Adipose tissue (tissue), 3 donors: ENCODE results near the gene CST7. TPM values are rescaled to one million over a fixed set of nuclear protein-coding genes. Genes with fewer than 3 reads are reported as not detected.

Source experiments
- H3K27ac ChIP-seq: one replicate; pipeline ENCODE4 v1.5.1; 2013; ENCODE audit warnings: low read depth, low read length
- WGBS, 3 donors: extraction: QIAGEN DNeasy Blood & Tissue Kit; methylation state at CpG; one replicate each; pipeline ENCODE4 v1.1.7; 2013; 5-methylcytosine and 5-hydroxymethylcytosine counted together
- polyA plus RNA-seq, 3 donors: library from polyadenylated mRNA; stranded (reverse); fragments of 200-250 nt; gene quantifications; one replicate each; pipeline ENCODE4 v1.2.3, GENCODE V29; 2013
- donor health status: healthy with polysubstance abuse.
- donor health status: Bipolar disorder and iron deficiency.
- donor health status: healthy.

The CST7 gene
- polyA plus RNA-seq, 3 donors, result 1.2 to 35.0 (median 30.4) TPM

DNA sequence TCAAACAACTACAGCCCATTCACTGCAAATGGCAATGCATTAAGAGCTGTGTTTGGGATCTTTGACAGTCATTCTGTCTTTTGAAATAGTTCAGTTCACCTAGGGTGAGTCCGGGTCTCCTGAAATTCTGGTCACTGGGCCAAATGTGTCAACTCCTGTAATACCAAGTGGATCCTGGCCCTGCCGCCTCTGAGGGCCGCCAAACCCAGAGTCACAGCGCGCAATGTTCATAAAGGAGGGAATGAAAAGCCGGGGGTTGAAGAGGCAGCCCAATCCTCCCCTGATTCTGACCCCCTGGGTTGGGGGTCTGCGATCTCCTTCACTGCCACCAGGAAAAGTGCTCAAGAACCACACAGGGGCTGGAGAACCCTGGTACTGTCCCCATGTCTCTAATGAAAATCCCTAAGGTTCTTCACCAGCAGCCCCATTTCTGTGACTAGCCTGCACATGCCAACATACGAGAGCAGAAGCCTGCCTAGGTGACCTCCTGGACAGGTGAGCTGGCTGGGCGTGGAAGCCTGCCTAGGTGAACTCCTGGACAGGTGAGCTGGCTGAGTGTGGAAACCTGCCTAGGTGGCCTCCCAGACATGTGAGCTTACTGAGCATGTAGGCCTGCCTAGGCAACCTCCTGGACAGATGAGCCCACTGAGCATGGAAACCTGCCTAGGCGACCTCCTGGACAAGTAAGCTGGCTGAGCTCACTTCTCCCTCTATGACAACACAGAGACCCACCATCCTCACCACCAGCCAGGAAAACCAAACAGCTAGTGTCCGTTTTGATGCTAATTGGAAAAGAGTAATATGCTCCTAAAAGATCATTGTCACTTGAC, 59.5 kb downstream of the CST7 start:
- WGBS, 3 donors, result 92 to 95% (median 93%) methylated on average over 11 of the region's 11 CpGs
- H3K27ac ChIP-seq, result no peak overlapping the region

Other genes with a start within 250 kb of the CST7 start
- gene APMAP, start 43.5 kb downstream of the CST7 start, polyA plus RNA-seq, result 100 to 1,000 TPM in 1 of 3 donors, 10 to 100 TPM in 2; 52.2 to 341 (median 81.1) TPM
- gene ACSS1, start 108.9 kb downstream of the CST7 start, polyA plus RNA-seq, result 10 to 100 TPM in 1 of 3 donors, 1 to 10 TPM in 2; 9.1 to 27.2 (median 9.3) TPM
- gene VSX1, start 132.9 kb downstream of the CST7 start, polyA plus RNA-seq, result under 1 TPM in 1 of 3 donors, not detected in 2; 0.24 TPM
- 10 to 100 TPM; 38.5 to 47.8 (median 42.4) TPM for gene ENTPD6, start 246.4 kb downstream of the CST7 start, polyA plus RNA-seq